PFSK-1 (cell line): ENCODE measurements around the gene CLEC18A.

Experiments used
- FOXP2 ChIP-seq: optimal IDR thresholded peaks from 2 replicates; pipeline ENCODE3; 2011; ENCODE audit warnings: borderline replicate concordance, control low read depth, inconsistent platforms; ENCODE audit not compliant: insufficient read depth; ENCODE audit errors: extremely low read length, extremely low read depth
- POLR2AphosphoS5 ChIP-seq: IDR thresholded peaks from 2 replicates; pipeline ENCODE4 v1.6.1; 2012; ENCODE audit warnings: low read depth, mild to moderate bottlenecking, control low read depth, low read length, moderate library complexity
- SIN3A ChIP-seq: IDR thresholded peaks from 2 replicates; pipeline ENCODE4 v1.6.1; 2012; ENCODE audit warnings: mild to moderate bottlenecking, low read length, moderate library complexity, borderline replicate concordance; ENCODE audit not compliant: insufficient read depth
- TAF1 ChIP-seq: IDR thresholded peaks from 2 replicates; pipeline ENCODE4 v1.6.1; 2012; ENCODE audit warnings: low read length, control low read depth, borderline replicate concordance; ENCODE audit not compliant: insufficient read depth
- TF ChIP-seq, protein P1 (sequence below), 2 experiments: IDR thresholded peaks; 2 replicates each; pipeline versions ENCODE4 v1.6.1 to v1.8.0; 2011 to 2012; ENCODE audit warnings: low read depth in 2 of 2, low read length in 2 of 2, control low read depth in 1 of 2, inconsistent platforms in 1 of 2, mild to moderate bottlenecking in 1 of 2, moderate library complexity in 1 of 2; ENCODE audit not compliant: insufficient read depth in 1 of 2

Gene CLEC18A

DNA sequence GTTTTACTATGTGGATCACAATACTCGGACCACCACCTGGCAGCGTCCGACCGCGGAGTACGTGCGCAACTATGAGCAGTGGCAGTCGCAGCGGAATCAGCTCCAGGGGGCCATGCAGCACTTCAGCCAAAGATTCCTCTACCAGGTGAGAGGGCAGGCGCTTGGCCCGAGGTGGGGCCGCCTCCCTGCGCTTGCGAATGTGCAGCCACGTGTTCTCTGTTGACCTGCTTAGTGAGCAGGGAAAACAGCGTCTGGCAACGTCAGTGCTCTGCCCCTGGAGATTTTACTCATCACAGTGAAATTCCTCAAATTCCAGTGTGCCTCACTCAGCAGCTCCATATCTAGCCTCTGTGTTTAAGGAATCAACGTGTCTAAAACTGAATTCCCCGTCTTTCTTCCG is 33.4 kb upstream of the CLEC18A start:
- TF ChIP-seq TAF1 (no peak), FOXP2 (no peak), POLR2AphosphoS5 (no peak), SIN3A (no peak)
- TF ChIP-seq, protein P1, sequence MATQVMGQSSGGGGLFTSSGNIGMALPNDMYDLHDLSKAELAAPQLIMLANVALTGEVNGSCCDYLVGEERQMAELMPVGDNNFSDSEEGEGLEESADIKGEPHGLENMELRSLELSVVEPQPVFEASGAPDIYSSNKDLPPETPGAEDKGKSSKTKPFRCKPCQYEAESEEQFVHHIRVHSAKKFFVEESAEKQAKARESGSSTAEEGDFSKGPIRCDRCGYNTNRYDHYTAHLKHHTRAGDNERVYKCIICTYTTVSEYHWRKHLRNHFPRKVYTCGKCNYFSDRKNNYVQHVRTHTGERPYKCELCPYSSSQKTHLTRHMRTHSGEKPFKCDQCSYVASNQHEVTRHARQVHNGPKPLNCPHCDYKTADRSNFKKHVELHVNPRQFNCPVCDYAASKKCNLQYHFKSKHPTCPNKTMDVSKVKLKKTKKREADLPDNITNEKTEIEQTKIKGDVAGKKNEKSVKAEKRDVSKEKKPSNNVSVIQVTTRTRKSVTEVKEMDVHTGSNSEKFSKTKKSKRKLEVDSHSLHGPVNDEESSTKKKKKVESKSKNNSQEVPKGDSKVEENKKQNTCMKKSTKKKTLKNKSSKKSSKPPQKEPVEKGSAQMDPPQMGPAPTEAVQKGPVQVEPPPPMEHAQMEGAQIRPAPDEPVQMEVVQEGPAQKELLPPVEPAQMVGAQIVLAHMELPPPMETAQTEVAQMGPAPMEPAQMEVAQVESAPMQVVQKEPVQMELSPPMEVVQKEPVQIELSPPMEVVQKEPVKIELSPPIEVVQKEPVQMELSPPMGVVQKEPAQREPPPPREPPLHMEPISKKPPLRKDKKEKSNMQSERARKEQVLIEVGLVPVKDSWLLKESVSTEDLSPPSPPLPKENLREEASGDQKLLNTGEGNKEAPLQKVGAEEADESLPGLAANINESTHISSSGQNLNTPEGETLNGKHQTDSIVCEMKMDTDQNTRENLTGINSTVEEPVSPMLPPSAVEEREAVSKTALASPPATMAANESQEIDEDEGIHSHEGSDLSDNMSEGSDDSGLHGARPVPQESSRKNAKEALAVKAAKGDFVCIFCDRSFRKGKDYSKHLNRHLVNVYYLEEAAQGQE (IDR thresholded peaks at IDR 0.05; ENCODE audit: insufficient read depth in 1 of 2, low read depth in 2 of 2, low read length in 2 of 2), result no peak

DNA sequence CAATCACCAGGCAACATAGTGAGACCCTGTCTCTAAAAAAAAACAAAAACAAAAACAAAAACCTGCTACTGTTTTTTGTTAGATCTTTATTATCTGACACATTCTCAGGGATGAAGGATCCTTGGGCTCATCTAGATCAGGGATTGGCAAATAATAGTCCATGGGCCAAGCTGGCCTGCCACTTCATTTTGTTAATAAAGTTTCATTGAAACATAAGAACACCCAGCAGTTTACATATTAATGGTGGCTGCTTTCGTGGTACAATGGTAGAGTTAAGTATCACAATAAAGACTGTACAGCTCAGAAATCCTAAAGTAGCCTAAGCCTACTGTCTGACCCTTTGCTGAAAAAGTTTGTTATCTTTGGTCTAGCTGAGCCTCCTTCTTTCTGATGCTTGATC is 32.9 kb upstream of the CLEC18A start:
- TF ChIP-seq POLR2AphosphoS5 (no peak), TAF1 (no peak)

DNA sequence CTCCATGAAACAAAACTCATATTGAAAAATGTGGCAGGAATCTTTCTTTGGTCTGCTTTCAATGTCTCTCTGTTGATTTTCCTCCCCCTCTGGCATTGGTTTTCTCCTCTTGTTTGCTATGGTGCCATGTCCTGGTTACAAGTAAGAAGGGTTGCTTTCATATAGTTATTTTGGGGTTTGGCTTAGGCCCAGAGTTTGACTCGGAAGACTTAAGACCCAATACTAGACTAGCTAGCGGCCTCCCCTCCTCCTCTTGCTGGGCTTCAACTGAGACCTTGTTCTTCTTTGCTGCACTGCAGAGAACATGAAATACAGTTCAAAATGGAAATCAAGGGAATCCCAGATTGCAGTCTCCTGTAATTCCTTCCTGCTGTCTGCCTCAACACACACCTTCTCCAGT is 30.0 kb upstream of the CLEC18A start:
- TF ChIP-seq TAF1, result no peak
- TF ChIP-seq SIN3A, result no peak
- TF ChIP-seq FOXP2, result no peak
- TF ChIP-seq, protein P1 (IDR thresholded peaks at IDR 0.05; ENCODE audit: insufficient read depth in 1 of 2, low read depth in 2 of 2, low read length in 2 of 2), result no peak
- TF ChIP-seq POLR2AphosphoS5, result no peak

DNA sequence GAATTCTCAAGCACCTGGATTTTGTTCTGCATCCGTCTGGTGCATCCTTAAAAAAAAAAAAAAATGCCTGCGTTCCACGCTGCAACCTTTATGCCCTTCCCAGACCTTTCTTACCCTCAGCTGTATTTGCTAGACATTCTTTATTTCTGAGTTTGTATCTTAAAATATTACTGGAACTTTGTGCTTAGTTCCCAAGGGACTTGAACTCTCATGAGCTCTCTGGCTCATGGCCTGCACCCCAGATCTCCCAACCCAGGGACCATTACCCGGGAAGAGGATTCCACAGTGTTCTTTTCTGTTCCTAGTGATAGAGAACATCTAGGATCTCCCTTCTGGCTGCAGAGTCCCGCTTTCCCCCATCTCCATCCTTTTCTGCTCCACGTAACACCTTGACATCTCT is 28.9 kb upstream of the CLEC18A start:
- no peak for TF ChIP-seq TAF1
- no peak for TF ChIP-seq SIN3A

DNA sequence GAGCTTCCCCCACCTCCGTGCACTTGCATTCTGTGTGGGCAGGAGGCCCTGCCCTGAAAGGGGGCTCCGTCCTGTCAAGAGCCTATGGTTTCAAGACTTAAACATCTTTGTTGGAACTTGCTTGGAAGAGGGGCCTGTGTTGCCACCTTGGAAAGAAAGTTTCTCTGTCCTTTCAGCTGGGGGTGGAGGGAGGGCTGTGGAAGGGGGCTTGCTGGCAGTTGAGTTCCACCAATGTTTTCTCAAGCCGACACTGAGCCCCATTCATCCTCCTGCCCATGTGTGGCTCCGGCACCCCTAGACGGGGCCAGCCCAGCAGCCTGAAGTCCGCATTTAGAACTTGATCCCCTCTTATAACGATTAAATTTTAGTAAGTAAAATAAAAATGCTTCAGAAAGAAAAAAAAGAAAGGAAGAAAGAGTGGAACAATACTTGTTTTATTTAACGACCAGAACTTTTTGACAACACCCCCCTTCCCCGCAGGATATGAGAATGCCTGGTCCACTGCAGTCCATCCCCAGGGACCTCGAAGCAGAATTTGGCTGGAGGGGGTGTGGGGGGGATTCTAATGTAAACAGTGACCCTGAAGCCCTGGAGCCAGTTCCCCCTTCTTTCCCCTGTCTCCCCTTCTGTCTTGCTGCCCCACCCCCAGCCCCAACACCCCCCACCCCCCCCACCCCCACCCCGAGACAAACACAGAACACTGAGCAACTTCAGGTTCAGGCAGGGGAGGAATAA is 26.9 kb upstream of the CLEC18A start:
- TF ChIP-seq SIN3A (no peak), POLR2AphosphoS5 (no peak), TAF1 (no peak), FOXP2 (no peak)
- TF ChIP-seq, protein P1 (IDR thresholded peaks at IDR 0.05; ENCODE audit: insufficient read depth in 1 of 2, low read depth in 2 of 2, low read length in 2 of 2), result no peak

DNA sequence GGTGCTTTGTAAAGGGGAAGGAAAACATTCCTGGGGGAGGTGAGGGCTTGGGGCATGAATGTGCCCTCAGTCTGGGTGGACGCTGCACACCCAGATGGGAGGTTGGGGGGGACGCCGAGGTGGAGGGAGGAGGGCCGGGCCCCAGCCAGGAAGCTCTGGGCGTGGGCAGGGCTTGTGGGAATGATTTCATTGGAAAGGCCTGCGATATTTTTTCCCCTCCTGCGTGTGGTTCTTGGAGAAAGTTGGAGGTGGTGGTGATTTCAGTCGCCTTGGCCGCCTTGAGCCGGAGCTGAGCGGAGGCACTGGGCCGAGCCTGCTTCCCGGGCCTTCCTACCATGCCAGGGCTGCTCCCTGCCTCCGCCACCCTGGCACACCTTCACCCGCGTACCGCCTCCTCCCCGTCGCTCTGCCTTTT is 26.4 kb upstream of the CLEC18A start:
- TF ChIP-seq POLR2AphosphoS5, result no peak
- no peak for TF ChIP-seq TAF1
- no peak for TF ChIP-seq FOXP2
- no peak for TF ChIP-seq SIN3A
- TF ChIP-seq, protein P1 (IDR thresholded peaks at IDR 0.05; ENCODE audit: insufficient read depth in 1 of 2, low read depth in 2 of 2, low read length in 2 of 2), result no peak
